NB4 (cell line): ENCODE data around the gene RAPGEF4.

Source experiments
- MYC ChIP-seq: IDR thresholded peaks from 2 replicates; pipeline ENCODE4 v1.6.1; 2011; ENCODE audit warnings: low read depth, low read length
- POLR2A ChIP-seq: IDR thresholded peaks from 2 replicates; pipeline ENCODE4 v1.6.1; 2011; ENCODE audit warnings: mild to moderate bottlenecking; ENCODE audit not compliant: insufficient read length; ENCODE audit errors: extremely low read depth
- TF ChIP-seq, protein P1 (sequence below): IDR thresholded peaks from one replicate; pipeline ENCODE4 v1.5.1; 2012; ENCODE audit warnings: low read depth, low read length
- TF ChIP-seq, protein P2 (sequence below): IDR thresholded peaks from 2 replicates; pipeline ENCODE4 v1.6.1; 2011; ENCODE audit warnings: low read depth, low read length

DNA sequence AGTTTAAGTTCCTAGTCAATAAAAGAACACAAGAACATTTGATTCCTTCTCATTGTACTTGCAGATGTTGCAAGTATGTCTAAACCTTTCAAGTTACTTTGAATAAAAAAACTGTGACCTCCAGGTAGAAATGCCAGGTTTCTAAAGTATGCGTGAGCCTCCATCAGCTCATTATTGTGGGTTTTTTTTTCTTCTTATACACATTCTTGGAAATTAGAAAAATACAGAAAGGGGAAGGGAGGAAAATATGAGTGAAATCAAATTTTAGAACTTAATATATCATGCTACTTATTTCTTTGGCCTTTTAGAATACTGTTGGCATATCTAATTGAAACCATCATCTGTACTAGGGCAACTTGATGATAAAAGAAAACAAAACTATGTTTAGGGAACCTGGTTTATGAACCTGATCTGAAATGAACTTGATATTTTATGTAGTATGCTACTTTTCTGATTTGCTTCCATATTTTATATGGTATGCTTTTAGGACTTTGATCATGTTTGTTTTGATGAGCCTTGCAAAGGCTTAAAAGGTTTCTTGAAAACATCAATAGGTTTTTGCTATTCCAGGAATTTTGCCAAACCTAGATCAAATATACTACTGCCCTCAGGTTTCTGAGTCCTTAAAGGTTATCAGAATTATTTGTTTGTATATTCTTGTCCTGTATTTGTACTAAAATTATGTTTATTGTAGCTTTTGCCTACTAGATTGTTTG lies 209.3 kb downstream of the RAPGEF4 start:
- TF ChIP-seq POLR2A = no peak
- no peak for TF ChIP-seq MYC
- TF ChIP-seq, protein P1, sequence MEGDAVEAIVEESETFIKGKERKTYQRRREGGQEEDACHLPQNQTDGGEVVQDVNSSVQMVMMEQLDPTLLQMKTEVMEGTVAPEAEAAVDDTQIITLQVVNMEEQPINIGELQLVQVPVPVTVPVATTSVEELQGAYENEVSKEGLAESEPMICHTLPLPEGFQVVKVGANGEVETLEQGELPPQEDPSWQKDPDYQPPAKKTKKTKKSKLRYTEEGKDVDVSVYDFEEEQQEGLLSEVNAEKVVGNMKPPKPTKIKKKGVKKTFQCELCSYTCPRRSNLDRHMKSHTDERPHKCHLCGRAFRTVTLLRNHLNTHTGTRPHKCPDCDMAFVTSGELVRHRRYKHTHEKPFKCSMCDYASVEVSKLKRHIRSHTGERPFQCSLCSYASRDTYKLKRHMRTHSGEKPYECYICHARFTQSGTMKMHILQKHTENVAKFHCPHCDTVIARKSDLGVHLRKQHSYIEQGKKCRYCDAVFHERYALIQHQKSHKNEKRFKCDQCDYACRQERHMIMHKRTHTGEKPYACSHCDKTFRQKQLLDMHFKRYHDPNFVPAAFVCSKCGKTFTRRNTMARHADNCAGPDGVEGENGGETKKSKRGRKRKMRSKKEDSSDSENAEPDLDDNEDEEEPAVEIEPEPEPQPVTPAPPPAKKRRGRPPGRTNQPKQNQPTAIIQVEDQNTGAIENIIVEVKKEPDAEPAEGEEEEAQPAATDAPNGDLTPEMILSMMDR = no peak
- TF ChIP-seq, protein P2, sequence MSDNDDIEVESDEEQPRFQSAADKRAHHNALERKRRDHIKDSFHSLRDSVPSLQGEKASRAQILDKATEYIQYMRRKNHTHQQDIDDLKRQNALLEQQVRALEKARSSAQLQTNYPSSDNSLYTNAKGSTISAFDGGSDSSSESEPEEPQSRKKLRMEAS = no peak
